ENCODE measurements around the gene LIPH.
A peak's percentile ranks its signal among the peaks of the same experiment; 100 is the strongest.
"Not testable (repeated sequence)": the region's sequence is repeated elsewhere in the genome, so short reads cannot be mapped to it uniquely, and the experiment has no call there.

Gene LIPH

DNA sequence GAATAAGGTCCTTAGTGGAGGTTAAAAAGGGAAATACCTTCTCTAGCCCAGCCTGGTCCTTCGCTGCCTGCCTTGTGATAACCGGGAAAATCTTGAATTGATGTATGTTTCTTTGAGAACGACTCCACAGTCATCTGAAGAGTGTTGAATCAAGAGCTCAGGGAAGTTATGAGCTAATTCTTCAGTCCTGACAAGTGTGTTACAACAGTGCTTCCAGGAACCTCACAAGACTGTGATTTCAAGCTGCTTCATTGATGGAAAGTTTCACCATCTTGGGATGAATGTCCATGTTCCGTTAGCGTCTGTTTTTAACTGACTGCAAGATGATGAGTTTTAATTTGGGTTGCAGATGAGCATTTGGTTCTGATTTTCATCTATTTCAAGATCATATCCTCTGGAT lies 66.0 kb downstream of the LIPH start:
- no peak for DNase-seq (ENCODE audit: low spot score)

DNA sequence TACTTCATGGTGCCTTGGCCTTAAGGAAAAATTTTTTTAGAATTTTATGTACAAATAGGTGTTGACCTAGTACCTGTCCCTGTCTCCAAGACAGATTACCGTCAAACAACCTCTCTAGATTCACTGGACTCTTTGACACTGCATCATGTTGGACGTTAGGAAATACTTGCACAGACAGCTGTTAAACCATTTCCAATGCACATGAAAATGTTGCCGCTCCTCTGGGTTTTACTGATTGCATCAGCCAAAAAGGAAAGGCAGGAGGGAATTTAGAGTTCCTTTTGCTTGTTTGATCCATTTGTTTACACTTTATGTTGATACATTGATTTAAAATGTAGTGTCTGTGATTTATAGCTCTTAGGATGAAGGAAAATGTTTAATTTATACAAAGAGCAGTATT lies 68.1 kb downstream of the LIPH start:
- DNase-seq (ENCODE audit: low spot score), result no peak

DNA sequence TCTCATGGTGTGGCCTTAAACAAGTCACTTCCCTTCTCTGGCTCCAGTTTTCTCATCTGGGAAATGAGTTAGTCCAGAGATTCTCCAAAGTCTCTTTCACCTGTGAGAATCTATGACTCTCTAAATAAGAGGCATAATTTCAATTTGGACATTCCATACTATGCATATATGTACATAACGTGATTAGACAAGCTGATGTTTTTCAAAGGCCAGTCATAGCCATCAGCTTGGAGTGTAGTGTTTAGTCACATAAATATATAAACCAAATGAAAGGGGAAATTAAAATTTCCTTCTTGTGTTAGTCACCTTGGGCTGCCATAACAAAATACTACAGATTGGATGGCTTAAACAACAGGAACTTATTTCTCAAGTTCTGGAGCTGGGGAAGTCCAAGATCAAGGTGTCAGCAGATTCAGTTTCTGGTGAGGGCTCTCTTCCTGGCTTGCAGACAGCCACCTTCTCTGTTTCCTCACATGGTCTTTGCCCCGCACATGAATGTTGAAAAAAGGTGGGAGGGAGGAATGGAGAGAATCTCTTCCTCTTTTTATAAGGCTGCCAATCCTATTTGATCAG lies 72.9 kb downstream of the LIPH start:
- no peak for DNase-seq (ENCODE audit: low spot score)

DNA sequence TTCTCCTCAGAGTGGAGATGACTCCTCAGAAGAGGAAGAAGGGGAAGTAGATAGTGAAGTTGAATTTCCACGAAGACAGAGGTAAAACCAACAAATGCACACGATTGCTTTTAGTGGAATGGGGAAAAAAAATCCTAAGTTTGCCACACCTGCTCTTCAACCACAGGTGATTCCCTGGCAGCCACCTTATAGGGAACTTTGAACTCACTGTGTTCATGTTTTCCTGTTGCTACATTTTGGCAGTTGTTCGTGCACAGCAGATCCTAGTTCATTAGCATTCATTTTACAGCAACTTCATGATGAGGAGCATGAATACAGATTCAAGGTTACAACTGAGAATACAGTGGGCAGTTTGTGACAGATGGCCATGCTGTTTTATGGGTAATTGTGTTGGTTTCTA lies 75.1 kb downstream of the LIPH start:
- no peak for DNase-seq (ENCODE audit: low spot score)

DNA sequence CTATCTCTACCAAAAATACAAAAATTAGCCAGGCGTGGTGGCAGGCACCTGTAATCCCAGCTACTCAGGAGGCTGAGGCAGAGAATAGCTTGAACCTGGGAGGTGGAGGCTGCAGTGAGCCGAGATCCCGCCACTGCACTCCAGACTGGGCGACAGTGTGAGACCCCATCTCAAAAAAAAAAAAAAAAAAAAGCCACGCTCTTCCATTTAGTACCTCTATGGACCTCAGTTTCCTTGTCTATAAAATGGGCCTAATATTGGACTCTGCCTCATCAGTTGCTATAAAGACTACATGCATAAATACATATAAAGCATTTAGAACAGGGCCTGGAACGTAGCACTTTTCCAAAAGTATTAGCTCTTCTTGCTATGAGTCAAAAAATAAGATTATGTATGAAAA lies 77.5 kb downstream of the LIPH start:
- not testable (repeated sequence) for DNase-seq (ENCODE audit: low spot score)

DNA sequence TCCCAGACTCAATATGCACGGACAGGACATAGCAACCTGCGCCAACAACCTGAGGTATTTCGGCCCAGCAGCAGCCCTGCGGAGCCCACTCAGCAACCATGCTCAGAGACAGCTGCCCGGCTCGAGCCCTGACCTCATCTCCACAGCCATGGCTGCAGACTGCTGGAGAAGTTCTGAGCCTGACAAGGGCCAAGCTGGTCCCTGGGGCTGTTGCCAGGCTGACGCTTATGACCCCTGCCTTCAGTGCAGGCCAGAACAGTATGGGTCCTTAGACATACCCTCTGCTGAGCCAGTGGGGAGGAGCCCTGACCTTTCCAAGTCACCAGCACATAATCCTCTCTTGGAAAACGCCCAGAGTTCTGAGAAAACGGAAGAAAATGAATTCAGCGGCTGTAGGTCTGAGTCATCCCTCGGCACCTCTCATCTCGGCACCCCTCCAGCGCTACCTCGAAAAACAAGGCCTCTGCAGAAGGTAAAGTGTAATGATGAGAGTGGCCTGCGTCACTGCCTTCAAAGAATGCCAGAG lies 79.0 kb downstream of the LIPH start:
- DNase-seq (ENCODE audit: low spot score), result no peak

DNA sequence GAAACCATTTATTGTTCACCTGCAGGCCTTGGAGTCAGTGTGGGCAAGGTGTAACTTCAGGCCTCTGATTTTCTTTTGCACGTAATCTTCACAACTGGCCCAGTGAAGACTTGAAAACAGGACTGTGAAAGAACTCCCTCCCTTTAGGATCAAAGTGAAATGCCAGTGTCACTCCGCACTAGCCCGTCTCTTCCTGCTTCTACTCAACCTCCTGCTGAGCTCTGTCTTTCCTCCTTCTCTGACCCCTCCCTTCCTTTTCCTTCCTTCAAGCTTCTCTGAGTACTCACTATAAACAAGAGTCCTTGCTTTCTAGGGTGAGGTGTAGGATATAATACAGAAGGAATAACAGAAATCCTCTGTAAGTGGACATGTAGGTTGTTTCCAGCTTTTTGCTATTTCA lies 82.1 kb downstream of the LIPH start:
- DNase-seq (ENCODE audit: low spot score), result no peak

DNA sequence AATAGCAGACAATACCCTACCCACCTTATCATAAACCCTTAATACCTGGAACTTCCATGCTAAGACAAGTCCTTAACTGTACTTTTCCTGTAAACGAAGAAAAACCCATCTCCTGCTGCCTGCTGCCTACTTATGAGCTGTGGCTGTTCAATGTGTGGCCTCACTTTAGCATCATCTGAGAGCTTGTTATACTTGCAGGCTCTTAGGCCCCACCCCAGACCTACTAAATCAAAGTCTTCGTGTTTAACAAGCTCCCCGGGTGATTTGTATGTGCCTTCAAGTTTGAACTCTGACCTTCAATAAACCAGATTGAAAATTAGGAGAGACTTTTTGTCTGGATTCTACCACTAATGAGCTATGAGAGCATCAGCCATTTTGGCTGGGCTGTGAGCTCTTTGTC lies 82.8 kb downstream of the LIPH start:
- DNase-seq (ENCODE audit: low spot score), result no peak

DNA sequence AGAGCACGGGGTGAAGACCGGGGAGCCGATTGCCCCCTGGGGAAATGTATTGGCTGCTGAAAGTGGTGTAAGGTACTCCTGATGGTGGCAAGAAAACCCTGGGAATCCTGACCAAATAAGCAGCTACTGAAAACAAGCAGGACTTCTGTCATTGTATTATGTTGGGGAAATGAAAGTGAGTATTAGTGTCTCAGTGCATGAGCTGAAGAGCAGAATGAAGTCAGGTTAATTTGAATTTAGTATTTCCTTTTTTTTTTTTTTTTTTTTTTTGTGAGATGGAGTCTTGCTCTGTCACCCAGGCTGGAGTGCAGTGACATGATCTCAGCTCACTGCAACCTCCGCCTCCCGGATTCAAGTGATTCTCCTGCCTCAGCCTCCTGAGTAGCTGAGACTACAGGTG lies 86.3 kb downstream of the LIPH start:
- not testable (repeated sequence) for DNase-seq (ENCODE audit: low spot score)

DNA sequence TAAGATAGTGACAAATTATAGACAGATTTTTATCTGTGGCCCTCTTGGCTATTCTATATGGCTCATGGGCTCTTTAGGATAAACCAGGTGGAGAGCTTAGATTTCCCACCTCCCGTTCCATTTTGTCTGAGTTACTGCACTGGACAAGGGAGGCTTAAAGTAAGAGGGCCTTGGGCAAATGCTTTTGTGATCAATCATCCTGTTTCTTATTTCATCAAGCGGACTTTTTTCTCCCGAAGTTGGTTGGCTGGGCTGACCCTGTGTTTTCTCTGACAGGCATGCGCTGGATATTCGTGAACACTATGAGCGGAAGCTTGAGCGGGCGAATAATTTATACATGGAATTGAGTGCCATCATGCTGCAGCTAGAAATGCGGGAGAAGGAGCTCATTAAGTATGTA lies 86.9 kb downstream of the LIPH start:
- no peak for DNase-seq (ENCODE audit: low spot score)

DNA sequence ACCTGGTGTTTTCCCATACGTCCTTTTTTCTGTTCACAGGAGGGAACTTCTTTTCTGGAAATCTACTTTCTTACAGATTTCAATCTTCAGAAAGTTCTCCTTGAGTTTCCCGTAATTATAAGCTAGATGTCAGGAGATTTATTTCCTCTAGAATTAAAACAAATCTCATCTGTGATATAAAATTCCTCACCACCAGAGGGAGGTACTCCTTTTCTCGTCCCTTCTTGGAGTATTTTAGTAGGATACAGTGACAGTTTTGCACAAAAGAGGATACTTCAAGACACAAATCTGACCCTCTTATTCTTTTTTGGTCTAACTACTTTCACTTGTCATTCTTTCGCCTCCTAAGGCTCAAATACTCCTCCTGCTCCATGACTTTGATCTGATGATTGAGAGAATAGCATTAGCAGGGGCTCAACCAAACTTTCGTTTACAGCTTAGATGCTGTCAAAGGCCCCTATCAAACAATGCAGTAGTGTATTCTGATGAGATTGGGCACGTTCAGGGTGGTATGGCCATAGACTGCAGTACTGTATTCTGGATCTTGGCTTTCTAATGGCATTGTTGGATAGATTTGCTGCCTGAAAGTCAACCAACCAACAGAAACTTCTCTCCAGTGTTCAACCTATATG lies 91.6 kb downstream of the LIPH start:
- DNase-seq (ENCODE audit: low spot score), result peak; percentile 39

DNA sequence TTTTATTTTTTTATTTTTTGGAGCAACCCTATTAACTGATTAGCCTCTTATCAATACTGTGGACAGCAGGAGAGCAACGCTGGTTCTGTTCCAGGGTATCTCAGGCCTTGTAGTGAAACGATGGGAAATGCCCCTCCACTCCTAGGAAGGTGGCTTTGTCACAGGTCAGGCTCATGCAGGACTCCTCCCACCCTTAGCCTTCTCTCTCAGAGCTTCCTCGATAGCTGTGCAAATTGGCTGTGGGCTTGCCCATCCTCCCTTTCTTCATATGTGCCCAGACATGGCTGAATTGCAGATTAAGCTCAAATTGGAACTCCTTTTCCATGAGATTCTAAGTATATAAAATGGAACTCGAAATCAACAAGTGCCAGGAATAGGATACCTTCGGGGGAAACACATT lies 92.1 kb downstream of the LIPH start:
- no peak for DNase-seq (ENCODE audit: low spot score)

DNA sequence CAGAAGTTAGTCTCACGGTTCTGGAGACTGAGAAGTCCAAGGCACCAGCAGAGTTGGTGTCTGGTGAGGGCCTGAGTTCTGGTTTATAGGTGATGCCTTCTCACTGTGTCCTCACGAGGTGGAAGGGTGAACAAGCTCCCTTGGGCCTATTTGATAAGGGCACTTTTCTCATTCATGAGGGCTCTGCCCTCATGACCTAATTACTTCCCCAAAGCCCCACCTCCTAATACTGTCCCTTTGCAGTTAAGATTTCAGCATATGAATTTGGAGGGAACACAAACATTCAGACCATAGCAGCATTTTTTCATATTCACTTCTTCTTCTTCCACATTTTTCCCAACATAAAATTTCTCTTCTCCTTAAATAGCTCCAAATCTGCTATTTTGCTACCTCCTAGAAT lies 95.0 kb downstream of the LIPH start:
- DNase-seq (ENCODE audit: low spot score), result no peak

All from D341Med (cell line).